ENCODE results near the gene ACLY.

- TF ChIP-seq CTCF (IDR thresholded peaks at IDR 0.05; ENCODE audit: poor library complexity) (no peak), EZH2 (IDR thresholded peaks at IDR 0.05; ENCODE audit: borderline replicate concordance) (no peak)
Measured at GRCh38 chr17:41892021-41892376, 26.8 kb downstream of the ACLY start.
